Measurements from ENCODE around the gene CCDC57.

CCDC57 gene

GRCh38 chr17:82061047-82061925 is 151.4 kb downstream of the CCDC57 start:
- no peak for DNase-seq (ENCODE audit: low read depth)

DNA sequence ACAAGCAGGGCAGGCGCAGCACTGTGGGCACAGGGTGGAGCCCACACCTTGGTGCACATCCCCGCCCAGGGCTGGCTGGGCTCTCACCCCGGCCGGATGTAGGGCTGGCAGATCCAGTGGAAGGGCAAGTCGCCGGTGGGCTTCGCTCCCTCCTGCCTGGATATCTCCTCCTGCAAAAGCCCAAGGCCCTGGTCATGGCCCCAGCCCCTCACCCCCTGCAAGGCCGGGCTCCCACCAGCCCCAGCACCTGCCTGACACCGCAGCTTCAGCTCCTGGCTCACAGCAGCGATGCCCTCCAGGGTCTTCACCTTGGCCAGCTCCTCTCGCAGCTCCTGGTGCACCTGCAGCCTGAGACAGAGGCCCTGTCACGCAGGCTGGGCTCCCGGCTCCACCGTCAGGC is 152.0 kb downstream of the CCDC57 start:
- no peak for DNase-seq (ENCODE audit: low read depth)

DNA sequence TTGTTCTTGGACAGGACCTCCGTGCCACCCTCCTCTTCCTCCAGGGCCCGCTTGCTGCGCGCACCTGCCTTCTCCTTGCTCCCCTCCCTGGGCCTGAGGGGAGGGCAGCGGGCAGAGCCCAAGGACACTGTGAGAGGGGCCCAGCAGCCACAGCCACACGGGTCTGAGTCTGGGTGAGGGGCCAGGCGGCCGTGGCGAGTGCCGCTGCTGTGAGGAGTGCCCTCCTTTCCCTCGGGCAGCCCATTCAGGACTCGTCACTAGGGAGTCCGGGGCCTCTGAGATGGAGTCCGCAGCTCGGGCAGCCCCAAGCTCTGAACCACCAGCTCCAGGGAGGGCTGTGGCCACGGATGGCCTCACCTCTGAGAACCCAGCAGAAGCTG is 152.7 kb downstream of the CCDC57 start:
- DNase-seq (ENCODE audit: low read depth) = no peak

DNA sequence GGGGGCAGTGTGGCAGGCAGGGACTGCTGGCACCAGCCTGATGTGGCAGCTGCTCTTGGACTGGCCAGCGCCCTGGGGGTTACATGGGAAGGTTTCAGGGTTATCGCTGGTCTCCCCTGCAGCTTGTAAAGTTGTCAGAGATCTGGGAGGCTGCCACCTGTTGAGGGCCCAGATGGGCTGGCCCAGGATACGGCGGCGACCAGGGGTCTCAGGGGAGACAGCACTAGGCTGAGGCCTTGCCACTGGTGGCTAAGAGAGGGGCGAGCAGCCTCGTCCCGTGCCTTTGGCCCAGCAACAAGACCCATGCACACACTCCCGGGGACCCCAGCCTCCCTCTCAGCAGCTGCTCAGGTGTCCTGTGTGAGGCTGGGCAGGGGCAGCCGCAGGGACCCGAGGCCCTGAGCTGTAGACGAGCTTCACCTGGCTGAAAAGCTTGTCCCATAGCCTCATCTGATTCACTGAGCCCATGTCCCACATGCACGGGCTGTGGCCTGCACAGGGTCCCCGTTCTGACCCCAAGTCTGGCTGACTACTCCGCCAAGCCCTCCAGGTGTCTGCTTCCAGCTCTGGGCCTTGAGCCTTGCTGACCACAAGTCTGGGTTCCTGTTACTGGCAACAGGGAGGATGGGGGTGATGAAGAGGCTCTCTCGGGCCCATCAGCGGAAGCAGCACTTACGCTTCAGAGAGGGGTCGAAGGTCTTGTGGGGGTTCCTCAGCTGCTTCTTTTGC is 153.2 kb downstream of the CCDC57 start:
- no peak for DNase-seq (ENCODE audit: low read depth)

DNA sequence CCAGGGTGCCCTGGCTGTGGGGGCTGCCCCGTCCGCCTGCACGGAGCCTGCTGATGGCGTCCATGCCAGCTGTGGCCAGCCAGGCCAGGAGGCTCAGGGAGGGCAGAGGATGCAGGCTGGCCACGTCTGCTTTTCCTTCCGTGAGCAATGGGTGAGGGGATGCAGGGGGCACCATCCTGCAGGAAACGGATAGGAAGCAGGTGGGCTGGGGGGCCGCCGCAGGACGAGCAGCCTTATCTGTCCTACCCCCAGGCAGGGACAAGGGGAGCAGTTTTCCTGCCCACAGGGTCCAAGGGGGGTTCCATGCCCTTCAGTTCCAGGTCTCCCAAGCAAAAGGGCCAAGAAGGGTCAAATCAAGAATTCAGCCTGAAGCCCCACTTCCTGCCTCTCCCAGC is 153.8 kb downstream of the CCDC57 start:
- DNase-seq (ENCODE audit: low read depth) = no peak

DNA sequence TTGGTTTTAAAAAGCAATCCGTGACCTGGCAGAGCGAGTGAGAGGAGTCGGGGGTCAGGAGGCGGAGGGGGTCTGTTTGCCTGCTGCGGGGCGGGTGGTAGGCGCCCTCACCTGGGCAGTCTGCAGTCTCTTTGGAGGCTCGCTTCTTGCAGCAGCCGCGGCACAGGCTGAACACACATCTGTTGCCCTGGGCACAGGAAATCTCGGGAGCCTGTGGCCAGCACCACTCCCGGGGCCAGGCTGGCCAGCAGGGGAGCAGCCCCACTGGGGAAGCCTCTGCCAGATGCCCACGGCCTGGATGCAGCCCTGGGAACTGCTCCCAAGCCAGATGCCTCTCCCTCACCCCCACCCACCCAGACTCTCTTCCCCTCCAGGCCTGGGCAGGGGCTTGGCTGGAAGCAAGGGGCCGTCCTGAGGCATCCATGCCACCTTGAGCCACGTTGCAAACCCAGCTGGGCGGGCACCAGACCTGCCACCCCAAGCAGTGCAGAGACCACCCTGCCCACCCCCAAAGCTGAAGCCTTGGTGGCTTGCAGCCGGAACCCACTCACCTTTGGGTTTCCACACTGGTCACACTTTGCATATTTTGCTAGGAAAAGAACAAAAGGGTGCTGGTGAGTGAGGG is 154.3 kb downstream of the CCDC57 start:
- DNase-seq (ENCODE audit: low read depth) = no peak

DNA sequence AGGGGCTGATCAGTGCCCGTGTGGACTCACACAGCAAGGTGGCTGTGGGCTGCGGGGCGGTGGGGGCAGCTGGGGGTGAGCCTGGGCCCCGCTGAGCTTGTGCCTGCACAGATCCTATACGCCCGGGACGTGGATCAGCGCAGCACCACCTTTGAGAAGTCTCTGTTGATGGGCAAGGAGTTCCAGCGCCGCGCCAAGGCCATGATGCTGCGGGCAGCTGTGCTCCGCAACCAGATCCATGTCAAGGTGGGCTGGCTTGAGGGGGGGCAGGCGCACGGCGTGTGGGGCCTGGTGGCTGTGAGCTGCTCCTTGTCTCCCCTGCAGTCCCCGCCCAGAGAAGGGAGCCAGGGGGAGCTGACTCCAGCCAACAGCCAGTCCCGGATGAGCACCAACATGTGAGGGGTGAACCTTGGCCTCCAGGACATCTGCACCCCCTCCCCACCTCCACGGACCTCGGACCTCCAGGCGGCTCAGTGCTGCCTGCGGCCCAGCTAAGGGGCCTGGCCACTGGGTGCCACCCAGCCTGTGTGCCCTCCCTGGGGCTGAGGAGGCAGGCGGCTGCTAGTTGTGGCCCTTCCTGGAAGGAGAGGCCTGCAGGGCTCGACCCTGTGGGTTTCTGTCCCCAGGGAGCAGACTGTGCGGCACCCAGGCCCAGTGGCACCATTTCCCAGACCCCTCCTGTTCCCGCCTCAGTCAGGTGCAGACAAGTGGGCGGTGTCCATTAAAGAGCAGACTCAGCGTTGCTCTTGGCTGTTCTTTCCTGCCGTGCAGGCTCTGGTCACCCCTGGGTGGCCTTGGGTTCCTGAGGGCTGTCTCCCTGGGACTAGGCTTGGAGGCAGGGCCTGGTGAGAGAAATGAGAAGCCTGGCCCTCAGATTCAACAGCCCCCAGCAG is 155.7 kb downstream of the CCDC57 start:
- no peak for DNase-seq (ENCODE audit: low read depth)

DNA sequence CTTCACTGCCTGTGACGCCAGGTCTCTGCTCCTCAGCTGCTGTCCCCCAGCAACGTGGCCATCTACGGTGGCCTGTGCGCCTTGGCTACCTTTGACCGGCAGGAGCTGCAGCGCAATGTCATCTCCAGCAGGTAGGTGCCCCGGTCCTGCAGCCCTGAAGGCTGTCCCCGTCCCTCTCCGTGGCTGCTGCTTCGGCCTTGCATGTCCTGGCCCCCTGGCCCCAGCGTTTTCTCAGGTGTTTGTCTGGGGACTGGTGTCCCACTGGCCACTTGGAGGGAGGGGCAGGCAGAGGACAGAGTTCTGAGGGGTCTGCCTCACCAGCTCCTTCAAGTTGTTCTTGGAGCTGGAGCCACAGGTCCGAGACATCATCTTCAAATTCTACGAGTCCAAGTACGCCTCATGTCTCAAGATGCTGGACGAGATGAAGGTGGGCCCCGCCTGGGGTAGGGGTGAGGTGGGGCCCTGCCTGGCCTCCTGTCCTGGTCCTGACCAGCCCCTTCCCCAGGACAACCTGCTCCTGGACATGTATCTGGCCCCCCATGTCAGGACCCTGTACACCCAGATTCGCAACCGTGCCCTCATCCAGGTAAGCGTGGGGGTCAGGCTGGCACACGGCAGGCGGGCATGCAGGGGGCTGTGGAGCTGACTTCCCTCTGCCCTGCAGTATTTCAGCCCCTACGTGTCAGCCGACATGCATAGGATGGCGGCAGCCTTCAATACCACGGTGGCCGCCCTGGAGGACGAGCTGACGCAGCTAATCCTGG is 156.5 kb downstream of the CCDC57 start:
- no peak for DNase-seq (ENCODE audit: low read depth)

GRCh38 chr17:82055023-82055964 is 157.3 kb downstream of the CCDC57 start:
- no peak for DNase-seq (ENCODE audit: low read depth)

DNA sequence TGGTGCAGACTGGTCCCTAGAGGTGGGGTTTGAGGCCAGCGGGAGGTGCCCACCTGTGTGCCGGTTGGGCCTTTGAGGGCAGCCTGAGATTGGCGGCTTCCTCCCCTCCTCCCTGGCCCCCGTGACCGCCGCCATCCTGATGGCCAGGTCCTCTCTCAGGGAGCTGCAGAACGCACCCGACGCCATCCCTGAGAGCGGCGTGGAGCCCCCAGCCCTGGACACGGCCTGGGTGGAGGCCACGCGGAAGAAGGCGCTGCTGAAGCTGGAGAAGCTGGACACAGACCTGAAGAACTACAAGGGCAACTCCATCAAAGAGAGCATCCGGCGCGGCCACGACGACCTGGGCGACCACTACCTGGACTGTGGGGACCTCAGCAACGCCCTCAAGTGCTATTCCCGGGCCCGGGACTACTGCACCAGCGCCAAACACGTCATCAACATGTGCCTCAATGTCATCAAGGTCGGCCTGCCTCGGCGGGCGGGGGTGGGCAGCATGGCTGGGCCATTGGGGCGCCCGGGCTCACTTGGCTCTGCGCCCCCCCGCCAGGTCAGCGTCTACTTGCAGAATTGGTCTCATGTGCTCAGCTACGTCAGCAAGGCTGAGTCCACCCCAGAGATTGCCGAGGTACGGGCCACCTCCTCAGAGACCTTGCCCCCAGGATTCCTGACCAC is 158.2 kb downstream of the CCDC57 start:
- no peak for DNase-seq (ENCODE audit: low read depth)

DNA sequence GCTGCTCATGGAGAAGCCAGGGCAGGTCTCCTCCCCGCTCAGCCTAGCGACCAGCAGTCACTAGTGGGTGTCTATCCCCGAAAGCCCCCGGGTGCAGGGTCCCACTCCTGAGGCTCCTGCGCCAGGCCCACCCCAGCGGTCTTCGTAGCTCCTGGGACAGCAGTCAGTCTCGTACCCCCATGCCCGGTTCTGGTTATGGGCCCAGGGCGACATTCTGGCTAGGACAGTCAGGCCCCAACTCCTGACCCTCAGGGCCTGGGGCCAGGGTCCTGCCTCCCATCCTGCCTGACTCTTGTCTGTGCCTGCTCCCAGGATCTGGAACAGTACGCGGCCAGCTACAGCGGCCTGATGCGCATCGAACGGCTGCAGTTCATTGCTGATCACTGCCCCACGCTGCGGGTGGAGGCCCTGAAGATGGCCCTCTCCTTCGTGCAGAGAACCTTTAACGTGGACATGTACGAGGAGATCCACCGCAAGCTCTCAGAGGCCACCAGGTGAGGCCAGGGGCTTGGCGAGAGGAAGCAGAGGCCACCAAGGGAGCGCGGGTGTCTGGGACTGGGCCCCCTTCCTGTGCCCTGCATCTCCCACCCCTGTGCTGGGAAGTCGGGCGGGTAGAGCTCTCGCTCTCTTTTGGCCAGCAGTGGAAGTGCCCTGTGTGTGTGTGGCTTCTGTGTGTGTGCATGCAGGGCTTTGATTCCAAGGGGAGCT is 158.9 kb downstream of the CCDC57 start:
- no peak for DNase-seq (ENCODE audit: low read depth)

- no peak for DNase-seq (ENCODE audit: low read depth)
Measured at GRCh38 chr17:82053130-82053529, 159.5 kb downstream of the CCDC57 start.

DNA sequence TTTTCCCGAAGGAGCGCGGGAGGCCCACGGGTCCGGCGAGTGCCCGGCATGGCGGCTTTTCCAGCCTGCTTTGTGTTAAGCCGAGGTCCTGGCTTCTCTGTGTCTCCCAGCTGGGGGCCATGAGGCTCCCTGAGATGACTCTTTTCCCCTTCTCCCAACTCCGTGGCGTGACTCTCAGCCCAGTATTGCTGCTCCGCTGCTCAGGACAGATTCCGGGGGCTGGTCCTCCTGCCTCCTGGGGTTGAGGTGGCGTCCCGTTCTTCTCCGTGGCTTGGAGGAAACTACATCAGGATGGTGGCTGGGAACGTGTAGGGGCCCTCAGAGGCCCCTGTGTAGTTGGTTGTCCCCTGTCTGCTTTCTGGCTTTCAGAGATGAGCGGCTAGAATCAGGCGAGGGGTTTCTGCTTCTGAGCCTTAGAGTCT is 160.0 kb downstream of the CCDC57 start:
- no peak for DNase-seq (ENCODE audit: low read depth)

DNA sequence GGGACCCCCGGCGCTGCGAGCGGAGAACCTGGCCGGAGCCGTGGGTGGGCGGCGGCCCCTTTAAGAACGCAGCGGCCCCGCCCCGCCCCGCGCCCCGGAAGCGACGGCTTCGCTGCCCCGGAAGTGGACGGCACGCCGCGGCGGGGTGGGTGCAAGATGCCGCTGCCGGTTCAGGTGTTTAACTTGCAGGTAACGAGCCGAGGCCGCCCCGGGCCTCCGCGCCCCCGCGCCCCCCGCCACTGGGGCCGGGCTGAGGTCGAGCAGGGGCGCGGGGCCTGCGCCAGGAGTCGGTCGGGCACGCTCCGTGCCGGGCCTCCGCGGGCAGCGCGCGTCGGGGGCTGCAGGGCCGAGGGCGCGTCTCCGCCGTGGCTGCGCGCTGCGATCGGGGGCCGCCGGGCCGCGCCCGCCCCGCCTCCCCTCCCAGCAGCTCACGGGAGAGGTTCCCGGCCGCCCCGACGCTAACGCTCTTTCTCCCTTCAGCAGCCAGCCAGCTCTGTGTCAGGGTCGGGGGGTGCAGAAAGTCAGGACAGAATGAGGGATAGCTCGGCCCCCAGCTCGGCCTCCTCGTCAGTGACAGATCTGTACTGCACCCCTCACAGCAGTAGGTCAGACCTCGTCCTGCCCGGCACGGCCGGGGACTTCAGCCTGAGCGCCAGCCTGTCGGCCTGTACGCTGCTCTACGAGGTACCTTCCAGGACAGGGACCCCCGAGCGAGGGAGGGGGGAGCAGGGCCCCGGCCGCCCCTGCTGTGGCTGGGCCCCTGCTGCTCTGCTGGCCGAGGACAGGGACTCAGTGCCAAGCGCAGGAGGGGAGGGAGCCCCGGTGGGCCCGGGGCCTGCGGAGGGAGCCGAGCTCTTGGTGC is 160.6 kb downstream of the CCDC57 start, which contains the start of the genes GPS1 and RFNG:
TSS of gene GPS1 (plus strand) at position 123 of the 862 bp plus-strand sequence. CDS start at position 157, 34 bp downstream.
TSS of gene RFNG (minus strand) at position 36 of the 862 bp plus-strand sequence. CDS start 45 bp downstream, outside the sequence.
- peak; percentile 76 for DNase-seq (ENCODE audit: low read depth)
